Measurements from ENCODE around the gene OR52E8.

GRCh38 chr11:5881756-5882155 is 24.3 kb upstream of the OR52E8 start:
- TF ChIP-seq CTCF (conservative IDR thresholded peaks at IDR 0.05; ENCODE audit: low read length) = no peak
- no peak for TF ChIP-seq EZH2phosphoT487 (IDR thresholded peaks at IDR 0.05; ENCODE audit: borderline replicate concordance)

Measured in Loucy (cell line).